ENCODE results near the gene FBXO10. TPM values are rescaled to one million over a fixed set of nuclear protein-coding genes. Genes with fewer than 3 reads are reported as not detected.
"Not testable (repeated sequence)": the region's sequence is repeated elsewhere in the genome, so short reads cannot be mapped to it uniquely, and the experiment has no call there.

The FBXO10 gene
- total RNA-seq, 1 donor: 2.3 TPM

- peaks cover 28% of the 10 kb centered on the region for H3K4me1 ChIP-seq (ENCODE audit: insufficient read depth, low read length)
- H3K4me3 ChIP-seq (ENCODE audit: low read length); H3K27me3 ChIP-seq (ENCODE audit: insufficient read depth, low read length); H3K9me3 ChIP-seq (ENCODE audit: low read depth, low read length): not testable (repeated sequence)
Observed at GRCh38 chr9:37467530-37467929, 108.7 kb downstream of the FBXO10 start.

GRCh38 chr9:37466037-37466709, 110.0 kb downstream of the FBXO10 start:
- Histone ChIP-seq H3K4me3 (ENCODE audit: low read length) (peak overlapping the region; percentile 89), H3K27me3 (ENCODE audit: insufficient read depth, low read length) (no peaks in the 10 kb centered on the region), H3K9me3 (ENCODE audit: low read depth, low read length) (no peaks in the 10 kb centered on the region), H3K4me1 (ENCODE audit: insufficient read depth, low read length) (peaks cover 25% of the 10 kb centered on the region)

- Histone ChIP-seq H3K9me3 (ENCODE audit: low read depth, low read length) (no peaks in the 10 kb centered on the region), H3K27me3 (ENCODE audit: insufficient read depth, low read length) (no peaks in the 10 kb centered on the region), H3K4me3 (ENCODE audit: low read length) (peak within 1 kb of the TSS; percentile 89), H3K4me1 (ENCODE audit: insufficient read depth, low read length) (peaks cover 25% of the 10 kb centered on the region)
Observed at GRCh38 chr9:37465249-37466036, 110.7 kb downstream of the FBXO10 start, which contains the start of gene ZBTB5. TSS of gene ZBTB5 (minus strand) at chr9:37465450. CDS start at chr9:37442551, 22,899 bp downstream.

- H3K9me3 ChIP-seq (ENCODE audit: low read depth, low read length): no peaks in the 10 kb centered on the region
- H3K27me3 ChIP-seq (ENCODE audit: insufficient read depth, low read length): no peaks in the 10 kb centered on the region
- H3K4me1 ChIP-seq (ENCODE audit: insufficient read depth, low read length): peaks cover 25% of the 10 kb centered on the region
- peak overlapping the region; percentile 89 for H3K4me3 ChIP-seq (ENCODE audit: low read length)
Observed at GRCh38 chr9:37464426-37465248, 111.5 kb downstream of the FBXO10 start.

GRCh38 chr9:37464006-37464405, 112.2 kb downstream of the FBXO10 start:
- H3K27me3 ChIP-seq (ENCODE audit: insufficient read depth, low read length): no peaks in the 10 kb centered on the region
- peak overlapping the region; percentile 89 for H3K4me3 ChIP-seq (ENCODE audit: low read length)
- no peaks in the 10 kb centered on the region for H3K9me3 ChIP-seq (ENCODE audit: low read depth, low read length)
- peaks cover 25% of the 10 kb centered on the region for H3K4me1 ChIP-seq (ENCODE audit: insufficient read depth, low read length)

Other genes starting within 250 kb of the FBXO10 start
- gene GRHPR, start 153.7 kb downstream of the FBXO10 start, total RNA-seq: 56.4 TPM
- 37.8 TPM for gene ZBTB5, start 110.9 kb downstream of the FBXO10 start, total RNA-seq
- gene POLR1E, start 90.4 kb downstream of the FBXO10 start, total RNA-seq: 28.9 TPM
- gene TOMM5, start 16.2 kb upstream of the FBXO10 start, total RNA-seq: 37.5 TPM
- not detected for gene FRMPD1, start 74.6 kb upstream of the FBXO10 start, total RNA-seq
- gene TRMT10B, start 177.4 kb upstream of the FBXO10 start, total RNA-seq: 3.0 TPM
- gene EXOSC3, start 208.7 kb upstream of the FBXO10 start, total RNA-seq: 81.1 TPM
- gene DCAF10, start 224.4 kb upstream of the FBXO10 start, total RNA-seq: 8.8 TPM